Endodermal cell (in vitro differentiated cells): ENCODE data around the gene PIK3C2B. TPM values are rescaled to one million over a fixed set of nuclear protein-coding genes. Genes with fewer than 3 reads are reported as not detected.
A peak's percentile ranks its signal among the peaks of the same experiment; 100 is the strongest.

ENCODE experiments used
- DNase-seq: peaks from one replicate; pipeline ENCODE4 v3.0.0-alpha.2; 2017
- H3K27ac ChIP-seq: 2 replicates; pipeline ENCODE4 v1.5.1; 2013; ENCODE audit warnings: mild to moderate bottlenecking, low read depth, low read length, moderate library complexity
- H3K27me3 ChIP-seq: 2 replicates; pipeline ENCODE4 v1.6.1; 2013; ENCODE audit warnings: mild to moderate bottlenecking, low read length, moderate library complexity; ENCODE audit not compliant: insufficient read depth, control insufficient read depth, poor library complexity, severe bottlenecking
- H3K36me3 ChIP-seq: 2 replicates; pipeline ENCODE4 v1.7.0; 2013; ENCODE audit warnings: mild to moderate bottlenecking, low read length, moderate library complexity; ENCODE audit not compliant: control insufficient read depth, insufficient read depth
- H3K4me1 ChIP-seq: one replicate; pipeline ENCODE4 v1.7.0; 2013; ENCODE audit warnings: low read length; ENCODE audit not compliant: control insufficient read depth, insufficient read depth
- H3K4me3 ChIP-seq: 2 replicates; pipeline ENCODE4 v1.5.1; 2013; ENCODE audit warnings: mild to moderate bottlenecking, low read length, moderate library complexity
- H3K9ac ChIP-seq: 2 replicates; pipeline ENCODE4 v1.6.1; 2013; ENCODE audit warnings: mild to moderate bottlenecking, low read length, moderate library complexity; ENCODE audit not compliant: poor library complexity, severe bottlenecking; ENCODE audit errors: extremely low read depth
- H3K9me3 ChIP-seq: 2 replicates; pipeline ENCODE4 v1.6.1; 2013; ENCODE audit warnings: mild to moderate bottlenecking, low read length, moderate library complexity; ENCODE audit not compliant: control insufficient read depth
- H3K27ac Mint-ChIP-seq: 2 replicates; pipeline ENCODE4 v1.8.0; 2020; ENCODE audit warnings: mixed read lengths
- H3K27me3 Mint-ChIP-seq: 2 replicates; pipeline ENCODE4 v1.8.0; 2021; ENCODE audit warnings: mild to moderate bottlenecking, mixed read lengths; ENCODE audit not compliant: insufficient read depth
- H3K36me3 Mint-ChIP-seq: 2 replicates; pipeline ENCODE4 v1.8.0; 2020; ENCODE audit warnings: low read depth, mixed read lengths
- H3K4me1 Mint-ChIP-seq: 2 replicates; pipeline ENCODE4 v1.8.0; 2020; ENCODE audit warnings: mixed read lengths
- H3K4me3 Mint-ChIP-seq: 2 replicates; pipeline ENCODE4 v1.8.0; 2020; ENCODE audit warnings: mild to moderate bottlenecking, moderate library complexity, mixed read lengths
- H3K9me3 Mint-ChIP-seq: 2 replicates; pipeline ENCODE4 v1.8.0; 2020; ENCODE audit warnings: mild to moderate bottlenecking, mixed read lengths
- CTCF ChIP-seq: fragments of 200-600 bp; sonication (generic); conservative IDR thresholded peaks from 2 replicates; pipeline ENCODE4 v1.5.0; 2021; ENCODE audit warnings: antibody characterized with exemption, mild to moderate bottlenecking
- WGBS, 2 experiments: methylation state at CpG; one replicate each; pipeline versions ENCODE4 v1.1.5 to v1.1.7; 2013; ENCODE audit warnings: missing lambda C conversion rate in 2 of 2, mixed read lengths in 1 of 2; ENCODE audit not compliant: insufficient coverage in 1 of 2, insufficient read length in 1 of 2; 5-methylcytosine and 5-hydroxymethylcytosine counted together
- total RNA-seq, 2 donors: library from RNA; stranded (reverse); fragmentation: NEBNext Ultra II Directional in 1 of 2; extraction: Animal tissue kit (Norgen Biotek cat#: 25700) in 1 of 2; gene quantifications; 2 replicates in 1 of 2; 3 replicates in 1 of 2; pipeline ENCODE4 v1.2.1, GENCODE V29; 2021

The PIK3C2B gene
- total RNA-seq, 2 donors from 2014 or later: 21.3 to 23.9 TPM

GRCh38 chr1:204459706-204460105, 34.9 kb downstream of the PIK3C2B start:
- Mint-ChIP-seq H3K4me1 (no peaks in the 10 kb centered on the region), H3K27me3 (no peaks in the 10 kb centered on the region), H3K4me3 (no peak overlapping the region), H3K36me3 (peaks cover 58% of the 10 kb centered on the region), H3K27ac (no peak overlapping the region), H3K9me3 (peaks cover 3% of the 10 kb centered on the region)
- Histone ChIP-seq H3K4me3 (no peak overlapping the region), H3K4me1 (no peaks in the 10 kb centered on the region), H3K9ac (no peak overlapping the region), H3K9me3 (no peaks in the 10 kb centered on the region), H3K27ac (no peak overlapping the region), H3K27me3 (no peaks in the 10 kb centered on the region), H3K36me3 (peaks cover 23% of the 10 kb centered on the region)
- WGBS, 2 experiments: 67 to 80% methylated on average over 3 to 4 of the region's 4 CpGs
- no peak for TF ChIP-seq CTCF
- no peak for DNase-seq

GRCh38 chr1:204457666-204458065, 36.9 kb downstream of the PIK3C2B start:
- H3K9ac ChIP-seq: no peak overlapping the region
- 90% methylated on average over 5 of the region's 5 CpGs; no CpG with 5 or more reads in 1 of the 2 experiments for WGBS, 2 experiments
- Mint-ChIP-seq H3K4me3 (no peak overlapping the region), H3K27ac (no peak overlapping the region), H3K27me3 (no peaks in the 10 kb centered on the region), H3K9me3 (peaks cover 3% of the 10 kb centered on the region), H3K4me1 (no peaks in the 10 kb centered on the region), H3K36me3 (peaks cover 54% of the 10 kb centered on the region)
- H3K27me3 ChIP-seq: no peaks in the 10 kb centered on the region
- no peak overlapping the region for H3K4me3 ChIP-seq
- DNase-seq: no peak
- H3K36me3 ChIP-seq: peaks cover 16% of the 10 kb centered on the region
- no peak for TF ChIP-seq CTCF
- H3K9me3 ChIP-seq: no peaks in the 10 kb centered on the region
- H3K27ac ChIP-seq: peak overlapping the region; percentile 98
- H3K4me1 ChIP-seq: no peaks in the 10 kb centered on the region

- no peaks in the 10 kb centered on the region for H3K27me3 ChIP-seq
- 78 to 89% methylated on average over 6 to 11 of the region's 11 CpGs for WGBS, 2 experiments
- H3K9me3 ChIP-seq: no peaks in the 10 kb centered on the region
- H3K4me3 ChIP-seq: no peak overlapping the region
- Mint-ChIP-seq H3K4me3 (no peak overlapping the region), H3K27me3 (no peaks in the 10 kb centered on the region), H3K4me1 (no peaks in the 10 kb centered on the region), H3K36me3 (peaks cover 48% of the 10 kb centered on the region), H3K9me3 (no peaks in the 10 kb centered on the region), H3K27ac (no peak overlapping the region)
- no peak for TF ChIP-seq CTCF
- H3K9ac ChIP-seq: no peak overlapping the region
- H3K4me1 ChIP-seq: no peaks in the 10 kb centered on the region
- peak overlapping the region; percentile 98 for H3K27ac ChIP-seq
- H3K36me3 ChIP-seq: peaks cover 16% of the 10 kb centered on the region
- DNase-seq: no peak
These were observed 37.7 kb downstream of the PIK3C2B start for GRCh38 chr1:204456826-204457442.
